Endometrium (tissue), 2 donors: ENCODE results near the gene SLC25A11.
"Not testable (repeated sequence)": the region's sequence is repeated elsewhere in the genome, so short reads cannot be mapped to it uniquely, and the experiment has no call there.

Experiments
- FAIRE-seq: peaks from 2 replicates; lab custom pipeline; 2012; peaks lifted over from hg19 to GRCh38; lab: Jason Lieb, UNC
- donor health status: control.
- donor health status: control.

SLC25A11 gene

DNA sequence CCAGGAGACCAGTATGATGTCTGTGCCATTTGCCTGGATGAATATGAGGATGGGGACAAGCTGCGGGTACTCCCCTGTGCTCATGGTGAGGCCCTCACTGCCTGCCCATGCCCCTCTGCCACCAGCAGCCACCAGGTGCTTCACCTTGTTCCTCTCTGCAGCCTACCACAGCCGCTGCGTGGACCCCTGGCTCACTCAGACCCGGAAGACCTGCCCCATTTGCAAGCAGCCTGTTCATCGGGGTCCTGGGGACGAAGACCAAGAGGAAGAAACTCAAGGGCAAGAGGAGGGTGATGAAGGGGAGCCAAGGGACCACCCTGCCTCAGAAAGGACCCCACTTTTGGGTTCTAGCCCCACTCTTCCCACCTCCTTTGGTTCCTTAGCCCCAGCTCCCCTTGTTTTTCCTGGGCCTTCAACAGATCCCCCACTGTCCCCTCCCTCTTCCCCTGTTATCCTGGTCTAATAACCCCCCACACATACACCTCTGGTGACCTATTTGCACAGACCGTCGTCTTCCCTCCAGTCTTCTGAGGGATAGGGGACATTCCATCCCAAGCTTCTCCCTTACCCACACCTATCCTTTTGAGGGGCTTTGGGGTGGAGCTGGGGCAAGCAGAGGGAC, 4.8 kb upstream of the SLC25A11 start:
- no peak for FAIRE-seq

DNA sequence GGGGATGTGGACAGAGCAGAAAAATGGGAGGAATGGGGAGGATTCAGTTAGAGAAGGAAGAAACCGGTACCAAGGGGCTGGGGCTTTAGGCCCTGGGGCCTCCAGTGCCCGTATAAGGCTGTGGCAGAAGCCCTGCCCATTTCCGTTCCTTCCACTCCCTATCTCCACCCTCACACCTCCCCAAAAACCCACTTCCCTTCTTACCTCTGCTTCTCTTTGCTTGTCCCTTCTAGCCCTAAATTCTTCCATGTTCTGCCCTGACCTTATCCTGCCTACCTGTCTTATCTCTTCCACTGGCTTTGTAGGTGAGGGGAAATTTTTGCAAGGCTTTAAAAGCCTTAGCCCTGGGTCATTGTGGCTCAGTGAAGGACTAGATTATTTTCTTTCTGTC, 4.3 kb upstream of the SLC25A11 start:
- no peak for FAIRE-seq

DNA sequence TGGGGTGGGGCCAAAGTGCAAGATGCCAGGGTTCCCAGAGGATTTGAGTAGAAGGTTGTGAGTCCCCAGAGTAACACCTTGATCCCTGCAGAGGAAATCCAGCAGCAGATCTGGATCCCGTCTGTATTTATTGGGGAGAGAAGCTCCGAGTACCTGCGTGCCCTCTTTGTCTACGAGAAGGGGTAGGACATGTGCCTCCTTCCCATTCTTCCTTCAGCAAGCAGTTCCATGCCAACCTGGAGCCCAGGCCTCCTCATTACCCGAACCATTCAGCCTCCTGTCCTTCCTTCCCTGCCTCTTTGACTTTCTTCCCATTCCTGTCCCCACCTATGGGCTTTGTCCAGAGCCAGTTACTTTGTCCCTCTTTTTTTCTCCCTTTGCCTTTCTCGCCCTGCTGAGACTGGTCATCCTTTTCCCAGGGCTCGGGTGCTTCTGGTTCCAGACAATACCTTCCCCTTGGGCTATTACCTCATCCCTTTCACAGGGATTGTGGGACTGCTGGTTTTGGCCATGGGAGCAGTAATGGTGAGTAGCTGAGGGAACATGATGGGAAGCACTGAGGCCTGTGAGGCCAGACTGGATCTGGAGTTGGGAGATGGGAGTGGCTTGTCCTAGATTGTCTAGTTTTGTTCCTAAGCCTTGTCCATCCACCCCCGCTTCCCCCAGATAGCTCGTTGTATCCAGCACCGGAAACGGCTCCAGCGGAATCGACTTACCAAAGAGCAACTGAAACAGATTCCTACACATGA, 3.1 kb upstream of the SLC25A11 start:
- FAIRE-seq: no peak

DNA sequence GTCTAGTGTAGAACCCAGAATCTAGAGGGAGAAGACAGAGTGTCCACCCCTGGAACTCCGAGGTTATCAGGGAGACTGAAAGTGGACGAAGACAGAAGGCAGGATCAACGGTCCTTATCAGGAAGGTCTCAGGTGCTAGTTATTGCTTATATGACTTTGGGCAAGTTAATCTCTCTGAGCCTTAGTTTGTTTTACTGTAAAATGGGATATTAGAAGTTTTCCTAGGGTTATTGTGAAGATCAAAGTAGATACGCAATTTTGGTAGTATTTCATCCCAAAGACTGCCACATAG, 1.4 kb upstream of the SLC25A11 start:
- FAIRE-seq: no peak

DNA sequence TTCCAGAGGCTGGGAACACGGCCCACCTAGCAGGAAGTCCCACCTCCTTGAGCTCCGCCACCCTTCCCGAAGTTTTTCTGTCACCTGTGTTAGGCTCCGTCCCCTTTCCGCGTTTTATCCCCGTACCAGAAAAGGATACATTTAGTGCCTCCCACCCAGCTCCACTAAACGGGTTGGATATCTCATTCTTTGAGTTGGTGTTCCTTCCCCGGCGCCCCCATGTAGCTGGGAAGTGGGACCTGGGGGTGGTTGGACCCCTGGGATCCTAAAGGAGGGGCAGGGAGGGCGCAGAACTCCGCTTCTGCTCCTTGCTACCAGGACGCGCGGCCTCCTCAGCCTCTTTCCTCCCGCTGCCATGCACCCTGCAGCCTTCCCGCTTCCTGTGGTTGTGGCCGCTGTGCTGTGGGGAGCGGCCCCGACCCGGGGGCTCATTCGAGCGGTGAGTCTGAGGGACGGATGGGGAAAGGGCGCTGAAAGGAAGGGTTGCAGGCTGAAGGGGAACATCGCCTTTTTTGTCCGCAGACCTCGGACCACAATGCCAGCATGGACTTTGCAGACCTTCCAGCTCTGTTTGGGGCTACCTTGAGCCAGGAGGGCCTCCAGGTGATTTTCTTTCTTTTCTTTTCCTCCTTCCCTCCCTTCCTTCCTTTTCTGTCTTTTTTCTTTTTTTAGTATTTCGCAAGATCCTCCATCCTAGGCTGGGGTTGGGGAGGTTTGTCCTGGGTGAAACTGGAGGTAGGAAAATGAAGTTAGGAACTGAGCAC, 891 bp upstream of the SLC25A11 start:
- no peak for FAIRE-seq

DNA sequence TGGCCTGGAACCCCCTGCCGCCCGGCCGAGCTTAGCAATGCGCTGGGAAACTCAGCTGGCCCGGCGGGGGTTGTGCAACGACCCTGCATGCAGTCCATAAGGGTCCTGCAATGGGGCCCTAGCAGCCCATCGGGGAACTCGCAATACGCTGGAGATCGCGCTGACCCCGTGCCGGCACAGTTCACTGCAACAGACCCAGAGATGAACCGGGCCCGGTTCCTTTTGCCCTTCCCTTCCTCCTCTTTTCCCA, 375 bp downstream of the SLC25A11 start:
- FAIRE-seq: no peak

DNA sequence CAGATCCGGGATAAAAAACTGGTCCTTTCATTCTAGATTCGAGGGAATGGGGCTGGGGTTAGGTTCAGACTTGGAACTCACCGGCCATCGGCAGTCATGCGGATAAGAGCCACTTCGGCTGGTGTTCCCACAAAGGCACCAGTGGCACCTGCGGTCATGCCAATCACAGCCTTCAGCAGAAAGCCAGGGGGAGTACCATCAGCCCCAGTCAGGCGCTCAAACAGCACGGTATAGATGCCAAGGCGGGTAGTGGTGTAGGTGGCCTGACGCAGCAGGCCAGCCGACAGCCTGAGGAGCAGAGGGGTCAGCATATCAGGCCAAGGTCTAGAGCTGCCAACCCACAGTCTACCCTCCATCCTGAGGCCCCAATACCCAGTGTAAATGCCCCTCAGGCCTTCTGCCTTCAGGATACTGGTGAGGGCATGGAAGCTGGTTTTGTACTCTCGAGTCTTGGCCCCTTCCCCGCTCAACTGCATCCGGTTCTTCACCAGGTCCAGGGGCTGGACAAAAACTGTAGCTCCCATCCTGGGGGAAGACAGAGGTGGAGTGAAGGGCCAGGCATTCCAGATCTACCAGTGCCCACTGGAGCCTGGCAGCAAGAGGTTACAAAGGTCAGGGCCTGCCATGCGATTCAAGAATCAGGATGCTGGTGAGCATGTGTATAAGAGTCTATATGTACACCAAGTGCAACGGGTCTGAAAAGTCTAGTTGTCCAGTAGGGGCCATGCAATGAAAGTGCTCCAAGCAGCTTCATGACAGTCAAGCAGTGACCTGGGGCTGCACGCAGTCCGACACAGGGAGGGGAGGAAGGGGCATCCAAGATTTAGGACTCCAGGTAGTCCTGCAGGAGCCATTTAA, 929 bp downstream of the SLC25A11 start:
- no peak for FAIRE-seq

- no peak for FAIRE-seq
Measured at GRCh38 chr17:4938069-4938491, 1.8 kb downstream of the SLC25A11 start.

DNA sequence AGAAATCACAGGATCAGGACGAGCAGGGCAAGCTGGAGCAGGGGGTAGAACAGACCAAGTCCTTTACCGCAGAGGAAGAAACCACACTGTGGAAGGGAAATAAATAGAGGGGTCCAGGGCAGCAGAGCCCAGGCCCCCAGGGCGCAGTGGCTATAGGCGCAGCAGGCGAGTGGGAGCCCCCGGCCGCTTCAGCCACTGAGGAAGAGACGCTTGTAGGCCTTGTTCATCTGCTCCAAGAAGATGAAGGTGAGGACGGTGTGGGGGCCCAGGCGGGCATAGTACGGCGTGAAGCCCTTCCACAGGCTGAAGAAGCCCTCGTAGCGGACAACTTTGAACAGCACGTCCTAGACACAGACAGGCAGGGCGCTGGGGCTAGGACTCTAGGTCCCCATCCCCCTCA, 2.3 kb downstream of the SLC25A11 start:
- FAIRE-seq: no peak

DNA sequence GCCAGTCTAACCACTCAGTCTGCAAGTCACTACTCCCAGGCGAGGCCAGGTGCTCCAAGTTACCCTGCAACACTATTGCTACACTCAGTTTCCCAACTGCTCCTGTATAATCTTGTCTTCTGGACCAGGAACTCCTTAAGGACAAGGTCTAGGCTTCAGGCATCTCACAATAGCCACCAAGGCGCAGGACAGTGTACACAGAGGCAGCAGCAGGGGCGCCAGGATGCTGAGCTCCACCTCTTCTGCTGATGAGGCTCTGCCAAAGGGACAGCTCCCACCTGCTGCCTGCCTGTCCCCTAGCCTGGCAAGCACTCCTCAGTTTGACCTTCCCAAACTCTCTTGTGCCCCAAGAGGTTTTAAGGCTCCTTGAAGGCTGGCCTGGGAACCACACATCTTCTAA, 3.4 kb downstream of the SLC25A11 start:
- FAIRE-seq: no peak

GRCh38 chr17:4935650-4936049, 4.2 kb downstream of the SLC25A11 start:
- FAIRE-seq: no peak

DNA sequence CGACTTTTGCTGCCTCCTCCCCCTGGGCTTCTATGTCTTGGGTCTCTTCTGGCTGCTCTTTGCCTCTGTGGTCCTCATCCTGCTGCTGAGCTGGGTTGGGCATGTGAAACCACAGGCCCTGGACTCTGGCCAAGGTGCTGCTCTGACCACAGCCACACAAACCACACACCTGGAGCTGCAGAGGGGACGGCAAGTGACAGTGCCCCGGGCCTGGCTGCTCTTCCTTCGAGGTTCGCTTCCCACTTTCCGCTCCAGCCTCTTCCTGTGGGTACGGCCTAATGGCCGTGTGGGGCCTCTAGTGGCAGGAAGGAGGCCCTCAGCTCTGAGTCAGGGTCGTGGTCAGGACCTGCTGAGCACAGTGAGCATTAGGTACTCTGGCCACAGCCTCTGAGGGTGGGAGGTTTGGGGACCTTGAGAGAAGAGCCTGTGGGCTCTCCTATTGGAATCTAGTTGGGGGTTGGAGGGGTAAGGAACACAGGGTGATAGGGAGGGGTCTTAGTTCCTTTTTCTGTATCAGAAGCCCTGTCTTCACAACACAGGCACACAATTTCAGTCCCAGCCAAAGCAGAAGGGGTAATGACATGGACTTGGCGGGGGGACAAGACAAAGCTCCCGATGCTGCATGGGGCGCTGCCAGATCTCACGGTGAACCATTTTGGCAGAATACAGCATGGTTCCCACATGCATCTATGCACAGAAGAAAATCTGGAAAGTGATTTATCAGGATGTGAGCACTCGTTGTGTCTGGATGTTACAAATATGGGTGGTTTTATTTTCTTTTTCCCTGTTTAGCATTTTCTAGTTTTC, 5.5 kb downstream of the SLC25A11 start:
- FAIRE-seq: no peak

DNA sequence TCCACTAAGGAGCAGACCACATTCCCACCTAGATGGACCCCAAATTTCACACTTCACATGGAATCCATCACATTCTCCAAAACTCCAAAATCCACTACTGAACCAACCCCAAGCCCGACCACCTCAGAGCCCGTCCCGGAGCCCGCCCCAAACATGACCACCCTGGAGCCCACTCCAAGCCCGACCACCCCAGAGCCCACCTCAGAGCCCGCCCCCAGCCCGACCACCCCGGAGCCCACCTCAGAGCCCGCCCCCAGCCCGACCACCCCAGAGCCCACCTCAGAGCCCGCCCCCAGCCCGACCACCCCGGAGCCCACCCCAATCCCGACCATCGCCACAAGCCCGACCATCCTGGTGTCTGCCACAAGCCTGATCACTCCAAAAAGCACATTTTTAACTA, 6.2 kb downstream of the SLC25A11 start:
- FAIRE-seq: no peak

DNA sequence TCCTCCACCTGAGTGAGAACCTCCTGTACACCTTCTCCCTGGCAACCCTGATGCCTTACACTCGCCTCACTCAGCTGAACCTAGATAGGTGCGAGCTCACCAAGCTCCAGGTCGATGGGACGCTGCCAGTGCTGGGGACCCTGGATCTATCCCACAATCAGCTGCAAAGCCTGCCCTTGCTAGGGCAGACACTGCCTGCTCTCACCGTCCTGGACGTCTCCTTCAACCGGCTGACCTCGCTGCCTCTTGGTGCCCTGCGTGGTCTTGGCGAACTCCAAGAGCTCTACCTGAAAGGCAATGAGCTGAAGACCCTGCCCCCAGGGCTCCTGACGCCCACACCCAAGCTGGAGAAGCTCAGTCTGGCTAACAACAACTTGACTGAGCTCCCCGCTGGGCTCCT, 7.1 kb downstream of the SLC25A11 start:
- no peak for FAIRE-seq

- FAIRE-seq: no peak
Measured at GRCh38 chr17:4931963-4932362, 7.9 kb downstream of the SLC25A11 start, which contains the start of gene GP1BA. TSS of gene GP1BA (plus strand) at chr17:4932277. CDS start at chr17:4932605, 328 bp downstream.

DNA sequence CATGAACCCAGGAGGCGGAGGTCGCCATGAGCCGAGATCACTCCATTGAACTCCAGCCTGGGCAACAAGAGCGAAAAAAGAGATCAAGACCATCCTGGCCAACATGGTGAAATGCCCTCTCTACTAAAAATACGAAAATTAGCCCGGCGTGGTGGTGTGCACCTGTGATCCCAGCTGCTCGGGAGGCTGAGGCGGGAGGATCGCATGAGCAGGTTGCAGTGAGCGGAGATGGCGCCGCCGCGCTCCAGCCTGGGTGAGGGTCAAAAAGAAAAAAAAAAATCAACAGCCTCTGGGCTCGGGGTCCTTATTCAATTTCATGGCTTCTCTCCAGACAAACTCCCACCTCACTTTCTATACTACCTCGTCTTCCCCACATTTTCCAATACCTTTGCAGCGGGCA, 11.0 kb downstream of the SLC25A11 start:
- no peak for FAIRE-seq

DNA sequence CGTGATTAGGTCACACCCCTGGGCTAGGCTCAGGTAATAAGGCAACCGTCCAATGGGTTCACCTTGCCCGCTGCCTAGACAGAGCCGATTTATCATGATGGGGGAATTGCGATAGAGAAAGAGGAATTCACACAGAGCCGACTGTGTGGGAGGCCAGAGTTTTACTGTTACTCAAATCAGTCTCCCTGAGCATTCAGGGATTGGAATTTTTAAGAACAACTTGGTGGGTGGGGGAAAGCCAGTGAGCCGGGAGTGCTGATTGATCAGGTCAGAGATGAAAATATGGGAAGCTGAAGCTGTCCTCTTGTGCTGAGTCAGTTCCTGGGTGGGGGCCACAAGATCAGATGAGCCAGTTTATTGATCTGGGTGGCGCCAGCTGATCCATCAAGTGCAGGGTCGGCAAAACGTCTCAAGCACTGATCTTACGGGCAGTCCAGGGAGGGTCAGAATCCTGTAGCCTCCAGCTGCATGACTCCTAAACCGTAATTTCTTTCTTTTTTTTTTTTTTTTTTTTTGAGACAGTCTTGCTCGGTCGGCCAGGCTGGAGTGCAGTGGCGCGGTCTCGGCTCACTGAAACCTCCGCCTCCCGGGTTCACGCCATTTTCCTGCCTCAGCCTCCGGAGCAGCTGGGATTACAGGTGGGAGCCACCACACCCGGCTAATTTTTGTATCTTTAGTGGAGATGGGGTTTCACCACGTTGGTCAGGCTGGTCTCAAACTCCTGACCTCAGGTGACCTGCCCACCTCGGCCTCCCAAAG, 13.1 kb downstream of the SLC25A11 start:
- FAIRE-seq: not testable (repeated sequence)

DNA sequence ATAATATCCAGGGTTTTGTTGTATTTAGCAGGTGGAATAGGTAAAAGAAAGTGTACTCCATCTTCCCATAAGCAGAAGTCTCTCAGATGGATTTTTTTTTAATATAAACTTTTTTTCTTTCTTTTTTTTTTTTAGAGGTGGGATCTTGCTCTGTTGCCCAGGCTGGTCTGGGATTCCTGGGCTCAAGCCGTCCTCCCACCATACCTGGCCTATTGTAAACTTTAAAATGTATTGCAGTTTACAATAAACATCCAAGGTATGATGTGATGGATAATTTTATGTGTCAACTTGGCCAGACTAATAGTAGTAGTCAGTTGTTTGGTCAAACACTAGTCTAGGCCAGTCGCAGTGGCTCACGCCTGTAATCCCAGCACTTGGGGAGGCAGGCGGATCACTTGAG, 18.5 kb downstream of the SLC25A11 start:
- no peak for FAIRE-seq

DNA sequence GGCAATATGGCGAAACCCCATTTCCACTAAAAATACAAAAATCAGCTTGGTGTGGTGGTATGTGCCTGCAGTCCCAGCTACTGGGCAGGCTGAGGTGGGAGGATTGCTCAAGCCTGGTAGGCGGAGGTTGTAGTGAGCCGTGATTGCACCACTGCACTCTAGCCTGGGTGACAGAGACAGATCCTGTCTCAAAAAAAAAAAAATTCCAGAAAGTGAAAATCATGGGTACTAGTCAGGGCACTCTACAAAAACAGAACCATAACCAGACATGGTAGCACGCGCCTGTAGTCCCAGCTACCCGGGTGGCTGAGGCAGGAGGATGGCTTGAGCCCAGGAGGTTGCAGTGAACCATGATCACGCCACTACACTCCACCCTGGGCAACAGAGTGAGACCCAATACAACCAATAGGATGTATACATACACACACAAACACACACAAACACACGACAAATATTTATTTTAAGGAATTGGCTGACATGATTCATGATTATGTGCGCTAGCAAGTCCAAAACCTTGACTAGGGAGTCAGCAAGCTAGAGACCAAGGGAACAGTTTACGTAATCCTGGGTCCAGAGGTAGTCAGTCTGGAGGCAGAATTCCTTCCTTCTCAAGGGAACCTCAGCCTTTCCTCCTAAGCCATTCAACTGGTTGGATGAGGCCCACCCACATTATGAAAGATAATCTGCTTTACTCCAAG, 19.3 kb downstream of the SLC25A11 start:
- no peak for FAIRE-seq

- no peak for FAIRE-seq
Measured at GRCh38 chr17:4919511-4920047, 20.3 kb downstream of the SLC25A11 start.
